GM12878 (cell line): ENCODE results near the gene PLEKHN1. TPM values are rescaled to one million over a fixed set of nuclear protein-coding genes. Genes with fewer than 3 reads are reported as not detected.
A peak's percentile ranks its signal among the peaks of the same experiment; 100 is the strongest.

Experiments used
- ATF2 ChIP-seq: IDR thresholded peaks from 2 replicates; pipeline ENCODE4 v1.6.1; 2012; ENCODE audit warnings: low read length, inconsistent platforms
- BCLAF1 ChIP-seq: fragments of 450-650 bp; IDR thresholded peaks from 2 replicates; pipeline ENCODE4 v1.6.1; 2017; ENCODE audit warnings: antibody characterized with exemption, mild to moderate bottlenecking, moderate library complexity
- CBX3 ChIP-seq: fragments of 200-600 bp; sonication (generic); IDR thresholded peaks from 2 replicates; pipeline ENCODE4 v1.6.1; 2016; ENCODE audit warnings: low read depth, borderline replicate concordance
- CHD2 ChIP-seq: IDR thresholded peaks from 2 replicates; pipeline ENCODE4 v1.6.1; 2011; ENCODE audit warnings: low read depth, low read length, improper control_type of control experiment, borderline replicate concordance
- RFX5 ChIP-seq: IDR thresholded peaks from 2 replicates; pipeline ENCODE4 v1.6.1; 2011; ENCODE audit warnings: low read depth, low read length, improper control_type of control experiment
- SMAD1 ChIP-seq: fragments of 450-650 bp; IDR thresholded peaks from 2 replicates; pipeline ENCODE4 v1.6.1; 2018; ENCODE audit warnings: mild to moderate bottlenecking, low read depth; ENCODE audit not compliant: partially characterized antibody
- WRNIP1 ChIP-seq: IDR thresholded peaks from 2 replicates; pipeline ENCODE4 v1.6.1; 2011; ENCODE audit warnings: low read depth, low read length, improper control_type of control experiment, borderline replicate concordance
- ZSCAN29 ChIP-seq: fragments of 450-650 bp; IDR thresholded peaks from 2 replicates; pipeline ENCODE4 v1.6.1; 2017; ENCODE audit warnings: mild to moderate bottlenecking, moderate library complexity
- polyA plus RNA-seq, 11 experiments: library from polyadenylated mRNA; depleted of rRNA in 4 of 11; unstranded in 6 of 11; stranded (reverse) in 5 of 11; fragments of >200 nt; fragmentation: Nextera tagmentation in 4 of 11; fragmentation: Illumina TruSeq in 1 of 11; extraction: Ambion mirVana in 4 of 11; extraction: Trizol in 1 of 11; gene quantifications; 1 replicate in 1 of 11; 2 replicates in 10 of 11; pipeline versions ENCODE4 v1.2.1 to v1.2.3, GENCODE V29; 2011 to 2016; ENCODE audit warnings: inconsistent platforms in 2 of 11, missing spikeins in 2 of 11, low read depth in 1 of 11
- total RNA-seq, 4 experiments: library from RNA; depleted of rRNA in 3 of 4; stranded (reverse); fragments of >200 nt in 3 of 4; fragmentation: Illumina TruSeq in 1 of 4; extraction: Trizol in 1 of 4; gene quantifications; 2 replicates each; pipeline versions ENCODE4 v1.2.1 to v1.2.3, GENCODE V29; 2013 to 2021
- TF ChIP-seq, protein P1 (sequence below): IDR thresholded peaks from 2 replicates; pipeline ENCODE4 v1.6.1; 2012; ENCODE audit warnings: improper control_type of control experiment, low read depth, low read length; ENCODE audit not compliant: insufficient replicate concordance

PLEKHN1 gene
- total and polyA plus RNA-seq, 10 of the 15 experiments (the other 5 are each of a cell fraction or from before 2014, with no cell fraction given) = 0.04 to 0.26 (median 0.18) TPM; not detected in 6

GRCh38 chr1:958823-959730 lies 7.2 kb upstream of the PLEKHN1 start, which contains the start of gene NOC2L (continued):
- TF ChIP-seq, protein P1, sequence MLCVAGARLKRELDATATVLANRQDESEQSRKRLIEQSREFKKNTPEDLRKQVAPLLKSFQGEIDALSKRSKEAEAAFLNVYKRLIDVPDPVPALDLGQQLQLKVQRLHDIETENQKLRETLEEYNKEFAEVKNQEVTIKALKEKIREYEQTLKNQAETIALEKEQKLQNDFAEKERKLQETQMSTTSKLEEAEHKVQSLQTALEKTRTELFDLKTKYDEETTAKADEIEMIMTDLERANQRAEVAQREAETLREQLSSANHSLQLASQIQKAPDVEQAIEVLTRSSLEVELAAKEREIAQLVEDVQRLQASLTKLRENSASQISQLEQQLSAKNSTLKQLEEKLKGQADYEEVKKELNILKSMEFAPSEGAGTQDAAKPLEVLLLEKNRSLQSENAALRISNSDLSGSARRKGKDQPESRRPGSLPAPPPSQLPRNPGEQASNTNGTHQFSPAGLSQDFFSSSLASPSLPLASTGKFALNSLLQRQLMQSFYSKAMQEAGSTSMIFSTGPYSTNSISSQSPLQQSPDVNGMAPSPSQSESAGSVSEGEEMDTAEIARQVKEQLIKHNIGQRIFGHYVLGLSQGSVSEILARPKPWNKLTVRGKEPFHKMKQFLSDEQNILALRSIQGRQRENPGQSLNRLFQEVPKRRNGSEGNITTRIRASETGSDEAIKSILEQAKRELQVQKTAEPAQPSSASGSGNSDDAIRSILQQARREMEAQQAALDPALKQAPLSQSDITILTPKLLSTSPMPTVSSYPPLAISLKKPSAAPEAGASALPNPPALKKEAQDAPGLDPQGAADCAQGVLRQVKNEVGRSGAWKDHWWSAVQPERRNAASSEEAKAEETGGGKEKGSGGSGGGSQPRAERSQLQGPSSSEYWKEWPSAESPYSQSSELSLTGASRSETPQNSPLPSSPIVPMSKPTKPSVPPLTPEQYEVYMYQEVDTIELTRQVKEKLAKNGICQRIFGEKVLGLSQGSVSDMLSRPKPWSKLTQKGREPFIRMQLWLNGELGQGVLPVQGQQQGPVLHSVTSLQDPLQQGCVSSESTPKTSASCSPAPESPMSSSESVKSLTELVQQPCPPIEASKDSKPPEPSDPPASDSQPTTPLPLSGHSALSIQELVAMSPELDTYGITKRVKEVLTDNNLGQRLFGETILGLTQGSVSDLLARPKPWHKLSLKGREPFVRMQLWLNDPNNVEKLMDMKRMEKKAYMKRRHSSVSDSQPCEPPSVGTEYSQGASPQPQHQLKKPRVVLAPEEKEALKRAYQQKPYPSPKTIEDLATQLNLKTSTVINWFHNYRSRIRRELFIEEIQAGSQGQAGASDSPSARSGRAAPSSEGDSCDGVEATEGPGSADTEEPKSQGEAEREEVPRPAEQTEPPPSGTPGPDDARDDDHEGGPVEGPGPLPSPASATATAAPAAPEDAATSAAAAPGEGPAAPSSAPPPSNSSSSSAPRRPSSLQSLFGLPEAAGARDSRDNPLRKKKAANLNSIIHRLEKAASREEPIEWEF = no peak
- TF ChIP-seq SMAD1 = no peak
- no peak for TF ChIP-seq WRNIP1
- no peak for TF ChIP-seq ATF2
- TF ChIP-seq BCLAF1 = no peak
- no peak for TF ChIP-seq ZSCAN29
- no peak for TF ChIP-seq CBX3
- TF ChIP-seq CHD2 = 0 out of 2 replicates have a peak, but pooled peaks have one; percentile 17
- no peak for TF ChIP-seq RFX5
- TF ChIP-seq, all 136 proteins: peak for 35
